OCI-LY7 (cell line): Measurements from ENCODE around the gene ANKS1B. TPM values are rescaled to one million over a fixed set of nuclear protein-coding genes. Genes with fewer than 3 reads are reported as not detected.
A peak's percentile ranks its signal among the peaks of the same experiment; 100 is the strongest.

Source experiments
- BruUV-seq: library from RNA; stranded (reverse); fragments of 400-500 nt; replicated peaks from 2 replicates; lab custom pipeline; 2021; lab: Mats Ljungman, UMichigan
- CTCF ChIA-PET: fragments of 300-600 bp; sonication (Branson Sonifier 250); formaldehyde crosslinking; loops from one replicate; lab custom pipeline; 2022; ENCODE audit warnings: antibody characterized with exemption; ENCODE audit not compliant: unreplicated experiment; lab: Charles Lee
- POLR2A ChIA-PET: fragments of 300-600 bp; sonication (Branson Sonifier 250); formaldehyde crosslinking; loops from one replicate; lab custom pipeline; 2022; ENCODE audit warnings: antibody characterized with exemption; lab: Charles Lee
- DNase-seq: peaks from one replicate; pipeline ENCODE4 v3.0.0-alpha.2; 2015; ENCODE audit warnings: low spot score
- H2AFZ ChIP-seq: fragments of 200-600 bp; sonication (generic), shearing (Covaris generic); 2 replicates; pipeline ENCODE4 v1.6.1; 2014; ENCODE audit warnings: mild to moderate bottlenecking, antibody characterized with exemption, low read length, moderate library complexity
- H3K27ac ChIP-seq: fragments of 200-600 bp; sonication (generic); 2 replicates; pipeline ENCODE4 v1.5.1; 2014; ENCODE audit warnings: mixed run types, low read depth, mild to moderate bottlenecking, moderate library complexity, low read length, inconsistent platforms; ENCODE audit not compliant: poor library complexity, severe bottlenecking
- H3K36me3 ChIP-seq: fragments of 200-600 bp; sonication (generic); 2 replicates; pipeline ENCODE4 v1.6.1; 2014; ENCODE audit warnings: mild to moderate bottlenecking, antibody characterized with exemption, low read length, moderate library complexity, mixed read lengths; ENCODE audit not compliant: insufficient read depth
- H3K4me1 ChIP-seq: fragments of 200-600 bp; sonication (generic); 2 replicates; pipeline ENCODE4 v1.5.1; 2014; ENCODE audit warnings: mild to moderate bottlenecking, low read length; ENCODE audit not compliant: insufficient read depth, poor library complexity, severe bottlenecking
- H3K4me2 ChIP-seq: fragments of 200-600 bp; sonication (generic); 2 replicates; pipeline ENCODE4 v1.6.1; 2014; ENCODE audit warnings: mild to moderate bottlenecking, low read length
- H3K4me3 ChIP-seq: fragments of 200-600 bp; sonication (generic); 2 replicates; pipeline ENCODE4 v1.5.1; 2014; ENCODE audit warnings: mild to moderate bottlenecking, low read depth, low read length; ENCODE audit not compliant: poor library complexity, severe bottlenecking
- H3K79me2 ChIP-seq: fragments of 200-600 bp; sonication (generic); 2 replicates; pipeline ENCODE4 v1.6.1; 2016; ENCODE audit warnings: low read depth, mild to moderate bottlenecking, low read length, moderate library complexity, mixed read lengths; ENCODE audit not compliant: insufficient read depth
- H3K9me2 ChIP-seq: fragments of 200-600 bp; sonication (generic); 2 replicates; pipeline ENCODE4 v1.6.1; 2016; ENCODE audit warnings: mild to moderate bottlenecking, low read length, mixed read lengths; ENCODE audit not compliant: insufficient read depth
- H3K9me3 ChIP-seq: fragments of 200-600 bp; sonication (generic); 2 replicates; pipeline ENCODE4 v1.6.1; 2014; ENCODE audit warnings: mild to moderate bottlenecking, mixed run types, low read length, mixed read lengths
- H4K20me1 ChIP-seq: fragments of 200-600 bp; sonication (generic); 2 replicates; pipeline ENCODE4 v1.6.1; 2014; ENCODE audit warnings: mild to moderate bottlenecking, antibody characterized with exemption, low read length, moderate library complexity, mixed read lengths; ENCODE audit not compliant: insufficient read depth
- EZH2phosphoT487 ChIP-seq: fragments of 200-600 bp; sonication (generic); IDR thresholded peaks from 2 replicates; pipeline ENCODE4 v1.6.1; 2018; ENCODE audit warnings: low read depth, borderline replicate concordance, mild to moderate bottlenecking, mixed run types, antibody characterized with exemption, low read length, moderate library complexity, mixed read lengths
- intact Hi-C: fragments of 100-400 bp; cut with micrococcal nuclease; formaldehyde crosslinking; loops from one replicate; pipeline ENCODE4 v1.10.0; 2022; ENCODE audit not compliant: unreplicated experiment
- total RNA-seq, 2 experiments: library from RNA; depleted of rRNA in 1 of 2; stranded (reverse); fragments of >200 nt in 1 of 2; shearing (Covaris generic) in 1 of 2; gene quantifications; 2 replicates each; pipeline ENCODE4 v1.2.3, GENCODE V29; 2014 to 2022
- TF ChIP-seq, protein P1 (sequence below): fragments of 200-600 bp; sonication (generic); conservative IDR thresholded peaks from 2 replicates; pipeline ENCODE4 v1.5.1; 2014; ENCODE audit warnings: mild to moderate bottlenecking, antibody characterized with exemption, low read length, moderate library complexity, mixed read lengths

The ANKS1B gene
- total RNA-seq, 2 experiments from 2014 or later, result 2.9 to 6.0 TPM

DNA sequence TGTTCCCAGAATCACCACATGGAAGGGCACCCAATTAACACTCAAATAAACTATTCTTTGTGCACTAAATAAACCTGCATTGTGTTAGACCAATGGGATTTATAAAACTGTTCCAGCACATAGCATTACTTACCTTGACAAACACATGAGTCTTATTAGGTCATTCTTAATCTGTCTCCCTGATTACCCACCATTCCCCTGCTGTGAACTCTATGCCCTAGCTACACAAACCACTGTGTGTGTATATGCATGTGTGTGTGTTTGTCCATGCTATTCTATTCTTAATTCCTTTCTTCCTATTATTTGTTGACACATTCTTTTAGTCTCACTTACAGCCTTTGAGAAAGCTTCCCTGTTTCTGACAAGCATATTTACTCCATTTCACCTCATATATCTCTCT, 640.8 kb downstream of the ANKS1B start:
- intact Hi-C loops, result no loop called here
- CTCF ChIA-PET, result no interaction called here
- peaks cover 22% of the 10 kb centered on the region; the same call in 1 of the 2 replicates for H3K9me3 ChIP-seq
- no peak overlapping the region for H2AFZ ChIP-seq
- H3K9me2 ChIP-seq, result no peaks in the 10 kb centered on the region
- H3K36me3 ChIP-seq, result peaks cover 13% of the 10 kb centered on the region; the same call in 1 of the 2 replicates
- no peaks in the 10 kb centered on the region for H4K20me1 ChIP-seq
- H3K4me3 ChIP-seq, result no peak overlapping the region
- no peak overlapping the region for H3K27ac ChIP-seq
- H3K4me2 ChIP-seq, result no peak overlapping the region
- POLR2A ChIA-PET, result interaction anchor here (0.6 kb wide), 1 partner anchor 55 kb away, joined by 3 read pairs; no protein-coding TSS in a partner anchor
- no peak for DNase-seq
- no peaks in the 10 kb centered on the region for H3K79me2 ChIP-seq
- peaks cover 8% of the 10 kb centered on the region for H3K4me1 ChIP-seq
- BruUV-seq, result no TSS peak
- TF ChIP-seq, protein P1, sequence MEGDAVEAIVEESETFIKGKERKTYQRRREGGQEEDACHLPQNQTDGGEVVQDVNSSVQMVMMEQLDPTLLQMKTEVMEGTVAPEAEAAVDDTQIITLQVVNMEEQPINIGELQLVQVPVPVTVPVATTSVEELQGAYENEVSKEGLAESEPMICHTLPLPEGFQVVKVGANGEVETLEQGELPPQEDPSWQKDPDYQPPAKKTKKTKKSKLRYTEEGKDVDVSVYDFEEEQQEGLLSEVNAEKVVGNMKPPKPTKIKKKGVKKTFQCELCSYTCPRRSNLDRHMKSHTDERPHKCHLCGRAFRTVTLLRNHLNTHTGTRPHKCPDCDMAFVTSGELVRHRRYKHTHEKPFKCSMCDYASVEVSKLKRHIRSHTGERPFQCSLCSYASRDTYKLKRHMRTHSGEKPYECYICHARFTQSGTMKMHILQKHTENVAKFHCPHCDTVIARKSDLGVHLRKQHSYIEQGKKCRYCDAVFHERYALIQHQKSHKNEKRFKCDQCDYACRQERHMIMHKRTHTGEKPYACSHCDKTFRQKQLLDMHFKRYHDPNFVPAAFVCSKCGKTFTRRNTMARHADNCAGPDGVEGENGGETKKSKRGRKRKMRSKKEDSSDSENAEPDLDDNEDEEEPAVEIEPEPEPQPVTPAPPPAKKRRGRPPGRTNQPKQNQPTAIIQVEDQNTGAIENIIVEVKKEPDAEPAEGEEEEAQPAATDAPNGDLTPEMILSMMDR, result no peak
- TF ChIP-seq EZH2phosphoT487, result no peak

DNA sequence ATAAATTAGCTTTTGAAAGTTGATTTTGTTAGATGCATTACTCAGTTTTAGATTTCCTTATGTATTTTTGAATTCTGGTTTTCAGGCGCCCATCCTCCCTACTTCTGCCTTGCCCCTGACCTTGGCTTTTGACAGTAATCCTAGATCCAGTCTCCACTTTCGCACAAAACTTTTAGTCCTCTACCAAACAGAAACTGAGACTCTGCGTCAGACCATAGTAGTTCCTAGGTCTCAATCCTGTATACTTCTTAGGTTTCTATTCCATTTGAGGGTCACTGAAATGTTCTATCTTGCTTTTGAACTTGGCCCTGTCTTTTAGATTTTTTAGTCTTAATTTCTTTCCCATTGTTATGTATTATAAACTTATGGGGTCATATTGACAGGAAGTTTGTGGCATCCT, 645.1 kb downstream of the ANKS1B start:
- no TSS peak for BruUV-seq
- H3K4me3 ChIP-seq, result no peak overlapping the region
- intact Hi-C loops, result no loop called here
- H4K20me1 ChIP-seq, result no peaks in the 10 kb centered on the region
- CTCF ChIA-PET, result no interaction called here
- H3K36me3 ChIP-seq, result peaks cover 1% of the 10 kb centered on the region; the same call in 1 of the 2 replicates
- TF ChIP-seq, protein P1, result no peak
- TF ChIP-seq EZH2phosphoT487, result no peak
- no peak overlapping the region for H3K27ac ChIP-seq
- POLR2A ChIA-PET, result interaction anchor here (2.8 kb wide), 1 partner anchor 10 kb away, joined by 18 read pairs; no protein-coding TSS in a partner anchor
- H3K9me3 ChIP-seq, result peaks cover 19% of the 10 kb centered on the region; the same call in 1 of the 2 replicates
- H3K4me2 ChIP-seq, result no peak overlapping the region
- DNase-seq, result no peak
- no peaks in the 10 kb centered on the region for H3K79me2 ChIP-seq
- H3K4me1 ChIP-seq, result peaks cover 5% of the 10 kb centered on the region
- no peak overlapping the region for H2AFZ ChIP-seq
- H3K9me2 ChIP-seq, result no peaks in the 10 kb centered on the region

DNA sequence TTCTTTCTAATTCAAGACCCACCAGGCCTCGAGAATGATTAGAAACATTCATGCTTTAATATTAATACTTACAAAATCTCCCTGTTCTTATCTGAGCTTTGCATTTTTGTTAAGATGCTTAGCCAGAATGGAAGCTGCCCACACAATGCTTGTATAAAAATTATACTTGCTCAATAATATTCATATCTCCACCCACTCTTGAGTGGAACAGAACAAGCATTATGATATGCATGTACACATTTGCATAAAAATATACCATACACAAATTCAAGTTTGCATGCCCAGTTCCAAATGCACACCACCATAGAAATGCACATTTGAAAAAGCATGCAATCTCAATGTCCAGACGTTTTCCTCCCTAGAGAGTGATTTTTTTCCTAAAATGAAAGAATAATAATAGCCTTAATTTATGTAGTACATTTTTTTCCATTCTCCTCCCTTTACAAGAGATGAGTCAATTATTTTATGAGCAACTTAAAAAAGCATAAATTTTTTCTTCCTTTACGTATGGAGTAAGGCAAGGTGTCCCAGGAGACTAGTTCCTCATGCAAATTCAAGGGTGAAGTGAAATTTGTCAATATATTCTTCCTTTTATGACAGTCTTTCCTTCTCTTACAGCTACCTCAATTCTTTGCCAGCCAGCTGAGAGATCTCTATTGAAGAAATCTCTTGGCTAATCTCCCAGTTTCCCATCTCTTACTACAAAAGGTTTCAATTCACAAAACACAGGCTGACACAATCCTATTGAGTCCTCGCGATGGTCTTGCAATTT, 650.3 kb downstream of the ANKS1B start:
- ChIA-PET CTCF (no interaction called here), POLR2A (interaction anchor here (0.6 to 1.6 kb wide), 11 partner anchors 11 to 411 kb away, joined by 3 to 5 read pairs (median 4); no protein-coding TSS in a partner anchor)
- H3K27ac ChIP-seq, result peak overlapping the region; percentile 53
- H2AFZ ChIP-seq, result peak overlapping the region; percentile 16; the same call in 1 of the 2 replicates
- peak overlapping the region; percentile 37 for H3K4me2 ChIP-seq
- peaks cover 30% of the 10 kb centered on the region for H3K4me1 ChIP-seq
- H4K20me1 ChIP-seq, result no peaks in the 10 kb centered on the region
- H3K9me2 ChIP-seq, result no peaks in the 10 kb centered on the region
- no peaks in the 10 kb centered on the region; the same call in 1 of the 2 replicates for H3K36me3 ChIP-seq
- no peak overlapping the region for H3K4me3 ChIP-seq
- H3K79me2 ChIP-seq, result no peaks in the 10 kb centered on the region
- no TSS peak for BruUV-seq
- TF ChIP-seq, protein P1, result no peak
- TF ChIP-seq EZH2phosphoT487, result no peak
- DNase-seq, result no peak
- peaks cover 22% of the 10 kb centered on the region; the same call in 1 of the 2 replicates for H3K9me3 ChIP-seq
- intact Hi-C loops, result loop anchor here (2.0 kb wide), 1 partner anchor 58 kb away; no protein-coding TSS in a partner anchor
